ENCODE results near the gene FUS. TPM values are rescaled to one million over a fixed set of nuclear protein-coding genes. Genes with fewer than 3 reads are reported as not detected.
A peak's percentile ranks its signal among the peaks of the same experiment; 100 is the strongest.

FUS gene
- total and polyA plus RNA-seq, 2 of the 13 experiments (the other 11 are each of a cell fraction or from before 2014, with no cell fraction given) = 68.1 to 168 TPM

- peak; percentile 95 for TF ChIP-seq NR1H2 (CRISPR knock-in tag; IDR thresholded peaks at IDR 0.05; ENCODE audit: borderline replicate concordance, low read depth)
- peak; percentile 100 for TF ChIP-seq FOXK2 (IDR thresholded peaks at IDR 0.05)
- peak; percentile 89 for TF ChIP-seq RBM22 (optimal IDR thresholded peaks at IDR 0.05; ENCODE audit: low read length)
- 0 out of 2 replicates have a peak, but pooled peaks have one; percentile 20 for TF ChIP-seq KDM5A (IDR thresholded peaks at IDR 0.05; ENCODE audit: borderline replicate concordance, low read length)
- peak; percentile 79 for TF ChIP-seq ZKSCAN8 (CRISPR knock-in tag; IDR thresholded peaks at IDR 0.05; ENCODE audit: borderline replicate concordance)
- peak; percentile 89 for TF ChIP-seq ZBTB7A (CRISPR knock-in tag; IDR thresholded peaks at IDR 0.05)
- TF ChIP-seq ZNF572 (CRISPR knock-in tag; IDR thresholded peaks at IDR 0.05) = peak; percentile 98
- no peak for TF ChIP-seq NBN (conservative IDR thresholded peaks at IDR 0.05)
- 0 out of 2 replicates have a peak, but pooled peaks have one; percentile 81 for TF ChIP-seq ZNF720 (CRISPR knock-in tag; IDR thresholded peaks at IDR 0.05)
- peak; percentile 98 for TF ChIP-seq ZSCAN30 (CRISPR knock-in tag; IDR thresholded peaks at IDR 0.05)
- peak; percentile 95 for TF ChIP-seq KLF12 (CRISPR knock-in tag; IDR thresholded peaks at IDR 0.05; ENCODE audit: borderline replicate concordance)
- TF ChIP-seq SIX4 (CRISPR knock-in tag; IDR thresholded peaks at IDR 0.05) = peak; percentile 75; the same call in 1 of the 2 replicates
- no peak for TF ChIP-seq KAT2B (IDR thresholded peaks at IDR 0.05; ENCODE audit: borderline replicate concordance, low read depth, low read length)
- TF ChIP-seq DR1 (CRISPR knock-in tag; IDR thresholded peaks at IDR 0.05) = peak; percentile 100
- TF ChIP-seq TBP (CRISPR knock-in tag; IDR thresholded peaks at IDR 0.05) = peak; percentile 95; the same call in 1 of the 2 replicates
- peak; percentile 64 for TF ChIP-seq ERF (CRISPR knock-in tag; IDR thresholded peaks at IDR 0.05)
- TF ChIP-seq SP1 (IDR thresholded peaks at IDR 0.05) = peak; percentile 90
- TF ChIP-seq SP1 (CRISPR knock-in tag; IDR thresholded peaks at IDR 0.05) = peak; percentile 96
- TF ChIP-seq ZNF570 (CRISPR knock-in tag; IDR thresholded peaks at IDR 0.05; ENCODE audit: borderline replicate concordance) = no peak; the same call in 1 of the 2 replicates
- TF ChIP-seq ZNF263 (CRISPR knock-in tag; IDR thresholded peaks at IDR 0.05) = peak; percentile 82
- TF ChIP-seq FIP1L1 (IDR thresholded peaks at IDR 0.05; ENCODE audit: borderline replicate concordance, insufficient read depth, low read depth, low read length) = no peak; the same call in 1 of the 2 replicates
- no peak for TF ChIP-seq ADNP (CRISPR knock-in tag; IDR thresholded peaks at IDR 0.05)
- TF ChIP-seq MZF1 (CRISPR knock-in tag; IDR thresholded peaks at IDR 0.05; ENCODE audit: borderline replicate concordance) = no peak; the same call in 1 of the 2 replicates
- 0 out of 2 replicates have a peak, but pooled peaks have one; percentile 27 for TF ChIP-seq RAD21 (CRISPR knock-in tag; IDR thresholded peaks at IDR 0.05)
- peak; percentile 71; the same call in 1 of the 2 replicates for TF ChIP-seq HNRNPL (IDR thresholded peaks at IDR 0.05; ENCODE audit: low read depth, low read length)
- peak; percentile 34; the same call in 1 of the 2 replicates for TF ChIP-seq ZBTB33 (CRISPR knock-in tag; IDR thresholded peaks at IDR 0.05)
- peak in 1 of 2 experiments; percentile 86; a peak in 2 of 4 replicates for TF ChIP-seq REST (IDR thresholded peaks at IDR 0.05; ENCODE audit: borderline replicate concordance in 1 of 2, low read depth in 1 of 2, low read length in 2 of 2)
Observed at GRCh38 chr16:31179747-31180459, at the start of gene FUS (continued).

Measured in HepG2 (cell line).